K562 (cell line): ENCODE results near the gene HOMEZ. TPM values are rescaled to one million over a fixed set of nuclear protein-coding genes. Genes with fewer than 3 reads are reported as not detected.
A peak's percentile ranks its signal among the peaks of the same experiment; 100 is the strongest.

Source experiments
- CC2D1A ChIP-seq: fragments of 450-650 bp; IDR thresholded peaks from 2 replicates; pipeline ENCODE4 v1.6.1; 2017; ENCODE audit warnings: mild to moderate bottlenecking
- HOMEZ ChIP-seq: fragments of 250-450 bp; sonication (Bioruptor Pico); IDR thresholded peaks from 2 replicates; pipeline ENCODE4 v1.4.0; 2020; ENCODE audit warnings: mild to moderate bottlenecking, moderate library complexity
- HOXB6 ChIP-seq: fragments of 250-450 bp; sonication (Bioruptor Pico); IDR thresholded peaks from 2 replicates; pipeline ENCODE4 v1.5.1; 2022; ENCODE audit warnings: mild to moderate bottlenecking, borderline replicate concordance
- L3MBTL2 ChIP-seq: fragments of 450-650 bp; IDR thresholded peaks from 2 replicates; pipeline ENCODE4 v1.6.1; 2016; ENCODE audit warnings: mild to moderate bottlenecking, moderate library complexity
- MAFF ChIP-seq: IDR thresholded peaks from 2 replicates; pipeline ENCODE4 v1.6.1; 2012; ENCODE audit warnings: low read length, improper control_type of control experiment
- MED1 ChIP-seq: sonication (generic); formaldehyde crosslinking; IDR thresholded peaks from 2 replicates; pipeline ENCODE4 v1.8.1; 2023; ENCODE audit warnings: missing genetic modification reagents, borderline replicate concordance
- MEF2A ChIP-seq: IDR thresholded peaks from 2 replicates; pipeline ENCODE4 v1.6.1; 2011; ENCODE audit warnings: low read depth, mild to moderate bottlenecking, low read length, moderate library complexity; ENCODE audit not compliant: control insufficient read depth
- MTA3 ChIP-seq: fragments of 450-650 bp; formaldehyde crosslinking; IDR thresholded peaks from 2 replicates; pipeline ENCODE4 v1.6.1; 2017; ENCODE audit warnings: mild to moderate bottlenecking, borderline replicate concordance
- NCOA6 ChIP-seq: fragments of 450-650 bp; IDR thresholded peaks from 2 replicates; pipeline ENCODE4 v1.6.1; 2017; ENCODE audit warnings: mild to moderate bottlenecking
- NFIX ChIP-seq: fragments of 250-450 bp; sonication (Bioruptor Pico); IDR thresholded peaks from 2 replicates; pipeline ENCODE4 v1.4.0; 2020; ENCODE audit warnings: low read depth, mild to moderate bottlenecking, moderate library complexity
- PTBP1 ChIP-seq: fragments of 200-400 bp; formaldehyde crosslinking; IDR thresholded peaks from 2 replicates; pipeline ENCODE4 v1.6.1; 2017; ENCODE audit warnings: low read depth, low read length
- PYGO2 ChIP-seq: fragments of 450-650 bp; IDR thresholded peaks from 2 replicates; pipeline ENCODE4 v1.6.1; 2016; ENCODE audit warnings: mild to moderate bottlenecking, missing genetic modification characterization, moderate library complexity, missing compliant biosample characterization
- SAFB ChIP-seq: fragments of 200-400 bp; formaldehyde crosslinking; IDR thresholded peaks from 2 replicates; pipeline ENCODE4 v1.6.1; 2017; ENCODE audit warnings: low read depth, low read length, borderline replicate concordance
- TAL1 ChIP-seq: fragments of 450-650 bp; IDR thresholded peaks from 2 replicates; pipeline ENCODE4 v1.6.1; 2016; ENCODE audit warnings: mild to moderate bottlenecking
- ZBTB33 ChIP-seq: sonication (generic); formaldehyde crosslinking; IDR thresholded peaks from 2 replicates; pipeline ENCODE4 v1.8.1; 2023; ENCODE audit warnings: mild to moderate bottlenecking, missing genetic modification reagents
- ZMIZ1 ChIP-seq, 2 experiments: fragments of 150-350 bp in 1 of 2; IDR thresholded peaks; 2 replicates each; pipeline ENCODE4 v1.6.1; 2012 to 2016; ENCODE audit warnings: low read depth in 2 of 2, low read length in 2 of 2, mild to moderate bottlenecking in 1 of 2, moderate library complexity in 1 of 2
- ZNF444 ChIP-seq: fragments of 250-450 bp; sonication (Bioruptor Pico); IDR thresholded peaks from 2 replicates; pipeline ENCODE4 v1.4.0; 2020; ENCODE audit warnings: mild to moderate bottlenecking, moderate library complexity
- ZNF511 ChIP-seq: sonication (generic); formaldehyde crosslinking; IDR thresholded peaks from 2 replicates; pipeline ENCODE4 v1.8.0; 2022; ENCODE audit warnings: mild to moderate bottlenecking, missing genetic modification reagents
- polyA plus RNA-seq, 8 experiments: library from polyadenylated mRNA; depleted of rRNA in 4 of 8; stranded (reverse) in 5 of 8; unstranded in 3 of 8; fragments of >200 nt; fragmentation: Nextera tagmentation in 2 of 8; fragmentation: Illumina TruSeq in 1 of 8; extraction: Ambion mirVana in 2 of 8; extraction: Trizol in 1 of 8; gene quantifications; 2 replicates each; pipeline versions ENCODE4 v1.2.1 to v1.2.3, GENCODE V29; 2011 to 2014; ENCODE audit warnings: inconsistent platforms in 1 of 8, missing spikeins in 1 of 8
- total RNA-seq, 7 experiments: library from RNA; depleted of rRNA in 6 of 7; stranded (reverse); fragments of >200 nt in 6 of 7; fragmentation: Illumina TruSeq in 2 of 7; extraction: Trizol in 2 of 7; gene quantifications; 2 replicates each; pipeline versions ENCODE4 v1.2.1 to v1.2.3, GENCODE V29; 2011 to 2021; ENCODE audit warnings: low replicate concordance in 1 of 7
- TF ChIP-seq, protein P1 (sequence below): sonication (generic); formaldehyde crosslinking; IDR thresholded peaks from 2 replicates; pipeline ENCODE4 v1.8.1; 2023; ENCODE audit warnings: mild to moderate bottlenecking, missing genetic modification reagents

Gene HOMEZ
- total and polyA plus RNA-seq, 9 of the 15 experiments (the other 6 are each of a cell fraction or from before 2014, with no cell fraction given) = 3.0 to 30.2 (median 16.9) TPM

DNA sequence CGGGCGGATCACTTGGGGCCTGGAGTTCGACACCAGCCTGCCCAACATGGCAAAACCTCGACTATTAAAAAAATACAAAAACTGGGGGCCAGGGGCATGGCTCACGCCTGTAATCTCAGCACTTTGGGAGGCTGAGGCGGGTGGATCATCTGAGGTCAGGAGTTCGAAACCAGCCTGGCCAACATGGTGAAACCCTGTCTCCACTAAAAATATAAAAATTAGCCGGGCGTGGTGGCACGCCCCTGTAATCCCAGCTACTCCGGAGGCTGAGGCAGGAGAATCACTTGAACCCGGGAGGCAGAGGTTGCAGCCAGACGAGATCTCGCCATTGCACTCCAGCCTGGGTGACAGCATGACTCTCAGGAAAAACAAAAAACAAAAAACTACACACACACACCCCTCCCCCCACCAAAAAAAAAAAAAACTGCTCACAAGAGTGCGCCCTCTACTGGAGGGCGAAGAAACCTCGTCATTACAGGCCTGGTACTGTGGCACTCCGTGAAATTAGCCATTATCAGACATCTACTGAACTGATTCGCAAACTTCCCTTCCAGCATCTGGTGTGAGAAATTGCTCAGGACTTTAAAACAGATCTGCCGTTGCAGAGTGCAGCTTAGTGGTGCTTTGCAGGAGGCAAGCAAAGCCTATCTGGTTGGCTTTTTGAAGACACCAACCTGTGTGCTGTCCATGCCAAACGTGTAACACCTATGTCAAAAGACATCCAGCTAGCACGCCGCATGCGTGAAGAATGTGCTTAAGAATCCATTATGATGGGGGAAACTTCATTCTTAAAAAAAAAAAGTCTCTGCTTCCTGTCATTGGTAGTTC lies 9.0 kb upstream of the HOMEZ start (continued):
- no peak for TF ChIP-seq ZBTB33 (CRISPR knock-in tag)
- TF ChIP-seq, protein P1, sequence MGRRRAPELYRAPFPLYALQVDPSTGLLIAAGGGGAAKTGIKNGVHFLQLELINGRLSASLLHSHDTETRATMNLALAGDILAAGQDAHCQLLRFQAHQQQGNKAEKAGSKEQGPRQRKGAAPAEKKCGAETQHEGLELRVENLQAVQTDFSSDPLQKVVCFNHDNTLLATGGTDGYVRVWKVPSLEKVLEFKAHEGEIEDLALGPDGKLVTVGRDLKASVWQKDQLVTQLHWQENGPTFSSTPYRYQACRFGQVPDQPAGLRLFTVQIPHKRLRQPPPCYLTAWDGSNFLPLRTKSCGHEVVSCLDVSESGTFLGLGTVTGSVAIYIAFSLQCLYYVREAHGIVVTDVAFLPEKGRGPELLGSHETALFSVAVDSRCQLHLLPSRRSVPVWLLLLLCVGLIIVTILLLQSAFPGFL = no peak
- no peak for TF ChIP-seq MED1 (CRISPR knock-in tag)
- no peak for TF ChIP-seq ZNF444 (CRISPR knock-in tag)
- TF ChIP-seq HOXB6 (CRISPR knock-in tag) = no peak
- TF ChIP-seq MEF2A = no peak; the same call in 1 of the 2 replicates
- no peak for TF ChIP-seq L3MBTL2
- TF ChIP-seq ZNF511 (CRISPR knock-in tag) = no peak
- TF ChIP-seq NCOA6 = no peak
- no peak for TF ChIP-seq PTBP1
- TF ChIP-seq TAL1 = peak; percentile 23; the same call in 1 of the 2 replicates
- peak; percentile 27; the same call in 1 of the 2 replicates for TF ChIP-seq MAFF
- TF ChIP-seq NFIX (CRISPR knock-in tag) = no peak
- TF ChIP-seq CC2D1A = peak; percentile 84
- no peak for TF ChIP-seq PYGO2 (tag)
- TF ChIP-seq MTA3 = peak; percentile 42; the same call in 1 of the 2 replicates
- TF ChIP-seq HOMEZ = no peak
- TF ChIP-seq SAFB = no peak
- no peak for TF ChIP-seq ZMIZ1 (IDR thresholded peaks at IDR 0.05; ENCODE audit: low read depth in 2 of 2, low read length in 2 of 2)
